Measurements from ENCODE around the gene MRTFB. TPM values are rescaled to one million over a fixed set of nuclear protein-coding genes. Genes with fewer than 3 reads are reported as not detected.

MRTFB gene
- total RNA-seq, 4 donors from 2014 or later = 43.6 to 197 (median 65.5) TPM

GRCh38 chr16:14241631-14242030 lies 170.5 kb downstream of the MRTFB start:
- WGBS = 74% methylated on average over 3 of the region's 3 CpGs
- Histone ChIP-seq H3K4me3 (no peak overlapping the region), H3K36me3 (peaks cover 84% of the 10 kb centered on the region), H3K27me3 (no peaks in the 10 kb centered on the region), H3K9me3 (no peaks in the 10 kb centered on the region), H3K4me1 (no peaks in the 10 kb centered on the region), H3K27ac (no peak overlapping the region)
- TF ChIP-seq CTCF (IDR thresholded peaks at IDR 0.05) (no peak), POLR2A (IDR thresholded peaks at IDR 0.05) (no peak), EP300 (IDR thresholded peaks at IDR 0.05) (no peak), POLR2AphosphoS5 (IDR thresholded peaks at IDR 0.05) (no peak)
- no peak for DNase-seq (ENCODE audit: low spot score in 2 of 2)

GRCh38 chr16:14242769-14243168 lies 171.7 kb downstream of the MRTFB start:
- Histone ChIP-seq H3K36me3 (peaks cover 84% of the 10 kb centered on the region), H3K27ac (no peak overlapping the region), H3K9me3 (no peaks in the 10 kb centered on the region), H3K4me3 (no peak overlapping the region), H3K27me3 (no peaks in the 10 kb centered on the region), H3K4me1 (no peaks in the 10 kb centered on the region)
- whole genome bisulfite sequencing = 94% methylated on average over 3 of the region's 3 CpGs
- DNase-seq (ENCODE audit: low spot score in 2 of 2) = no peak
- TF ChIP-seq POLR2AphosphoS5 (IDR thresholded peaks at IDR 0.05) (no peak), CTCF (IDR thresholded peaks at IDR 0.05) (no peak), POLR2A (IDR thresholded peaks at IDR 0.05) (no peak), EP300 (IDR thresholded peaks at IDR 0.05) (no peak)

GRCh38 chr16:14244196-14245010 lies 173.3 kb downstream of the MRTFB start:
- Histone ChIP-seq H3K9me3 (no peaks in the 10 kb centered on the region), H3K36me3 (peaks cover 89% of the 10 kb centered on the region), H3K4me3 (no peak overlapping the region), H3K27ac (no peak overlapping the region), H3K4me1 (no peaks in the 10 kb centered on the region), H3K27me3 (no peaks in the 10 kb centered on the region)
- TF ChIP-seq POLR2A (IDR thresholded peaks at IDR 0.05) = no peak
- TF ChIP-seq POLR2AphosphoS5 (IDR thresholded peaks at IDR 0.05) = no peak
- no peak for TF ChIP-seq CTCF (IDR thresholded peaks at IDR 0.05)
- no peak for TF ChIP-seq EP300 (IDR thresholded peaks at IDR 0.05)
- no peak for DNase-seq (ENCODE audit: low spot score in 2 of 2)
- WGBS = over 99% methylated on average over 4 of the region's 4 CpGs

GRCh38 chr16:14248791-14249190 lies 177.7 kb downstream of the MRTFB start:
- Histone ChIP-seq H3K27ac (no peak overlapping the region), H3K36me3 (peaks cover 87% of the 10 kb centered on the region), H3K9me3 (no peaks in the 10 kb centered on the region), H3K4me1 (no peaks in the 10 kb centered on the region), H3K4me3 (no peak overlapping the region), H3K27me3 (no peaks in the 10 kb centered on the region)
- DNase-seq (ENCODE audit: low spot score in 2 of 2) = no peak
- TF ChIP-seq POLR2AphosphoS5 (IDR thresholded peaks at IDR 0.05) (no peak), EP300 (IDR thresholded peaks at IDR 0.05) (no peak), POLR2A (IDR thresholded peaks at IDR 0.05) (no peak), CTCF (IDR thresholded peaks at IDR 0.05) (no peak)
- WGBS = 77% methylated on average over 5 of the region's 5 CpGs

- H3K27me3 ChIP-seq = no peaks in the 10 kb centered on the region
- 67% methylated on average over 7 of the region's 7 CpGs for WGBS
- TF ChIP-seq POLR2AphosphoS5 (IDR thresholded peaks at IDR 0.05) (no peak), CTCF (IDR thresholded peaks at IDR 0.05) (peak; percentile 35 to 72)
- H3K27ac ChIP-seq = no peak overlapping the region
- H3K9me3 ChIP-seq = no peaks in the 10 kb centered on the region
- H3K4me3 ChIP-seq = no peak overlapping the region
- no peak for DNase-seq (ENCODE audit: low spot score in 2 of 2)
- H3K36me3 ChIP-seq = peaks cover 87% of the 10 kb centered on the region
- H3K4me1 ChIP-seq = no peaks in the 10 kb centered on the region
Measured at GRCh38 chr16:14249291-14250032, 178.3 kb downstream of the MRTFB start.

Measured in suprapubic skin (tissue), 4 donors.